WTC11 (cell line): ENCODE results near the gene DAB1. TPM values are rescaled to one million over a fixed set of nuclear protein-coding genes. Genes with fewer than 3 reads are reported as not detected.

Experiments
- ATAC-seq: fragments of 200-7000 bp; cut with Tn5 transposase; 2 replicates; pipeline ENCODE4 v1.10.0; 2021; ENCODE audit warnings: mild to moderate bottlenecking, moderate library complexity
- CTCF ChIA-PET: fragments of 300-600 bp; sonication (Branson Sonifier 250); formaldehyde crosslinking; loops from one replicate; lab custom pipeline; 2021; ENCODE audit warnings: antibody characterized with exemption; lab: Charles Lee
- POLR2A ChIA-PET: fragments of 350-600 bp; sonication (Branson Sonifier 250); formaldehyde crosslinking; loops from one replicate; lab custom pipeline; 2021; ENCODE audit warnings: antibody characterized with exemption; lab: Charles Lee
- DNase-seq: peaks from one replicate; pipeline ENCODE4 v3.0.0; 2021; ENCODE audit warnings: low spot score
- H3K27ac Mint-ChIP-seq: 2 replicates; pipeline ENCODE4 v1.8.0; 2021; ENCODE audit warnings: mixed read lengths
- H3K27me3 Mint-ChIP-seq: 2 replicates; pipeline ENCODE4 v1.8.0; 2021; ENCODE audit warnings: low read depth, mild to moderate bottlenecking, moderate library complexity, mixed read lengths
- H3K36me3 Mint-ChIP-seq: 2 replicates; pipeline ENCODE4 v1.8.0; 2021; ENCODE audit warnings: mixed read lengths
- H3K4me1 Mint-ChIP-seq: 2 replicates; pipeline ENCODE4 v1.8.0; 2022; ENCODE audit warnings: mixed read lengths
- H3K4me3 Mint-ChIP-seq: 2 replicates; pipeline ENCODE4 v1.8.0; 2021; ENCODE audit warnings: mild to moderate bottlenecking, moderate library complexity, mixed read lengths
- H3K9me3 Mint-ChIP-seq: 2 replicates; pipeline ENCODE4 v1.8.0; 2021; ENCODE audit warnings: mixed read lengths
- CDX4 ChIP-seq: fragments of 250-450 bp; sonication (Bioruptor Pico); IDR thresholded peaks from 2 replicates; pipeline ENCODE4 v1.9.0; 2021; ENCODE audit warnings: moderate library complexity, mild to moderate bottlenecking, inconsistent platforms, borderline replicate concordance
- E2F1 ChIP-seq: sonication (generic); formaldehyde crosslinking; IDR thresholded peaks from 2 replicates; pipeline ENCODE4 v1.8.0; 2022; ENCODE audit warnings: mild to moderate bottlenecking, missing genetic modification reagents
- EMX1 ChIP-seq: fragments of 250-450 bp; sonication (Bioruptor Pico); IDR thresholded peaks from 2 replicates; pipeline ENCODE4 v1.8.0; 2021; ENCODE audit warnings: mild to moderate bottlenecking
- FOXK1 ChIP-seq: sonication (generic); formaldehyde crosslinking; IDR thresholded peaks from 2 replicates; pipeline ENCODE4 v1.8.0; 2022; ENCODE audit warnings: mild to moderate bottlenecking, moderate library complexity, missing genetic modification reagents
- GABPB1 ChIP-seq: sonication (generic); formaldehyde crosslinking; IDR thresholded peaks from 2 replicates; pipeline ENCODE4 v1.8.1; 2023; ENCODE audit warnings: mild to moderate bottlenecking, missing genetic modification reagents
- JAZF1 ChIP-seq: fragments of 250-450 bp; sonication (Bioruptor Pico); IDR thresholded peaks from 2 replicates; pipeline ENCODE4 v1.9.0; 2021; ENCODE audit warnings: moderate library complexity, mild to moderate bottlenecking, inconsistent platforms
- JUN ChIP-seq: sonication (generic); formaldehyde crosslinking; IDR thresholded peaks from 2 replicates; pipeline ENCODE4 v1.8.0; 2023; ENCODE audit warnings: mild to moderate bottlenecking, missing genetic modification reagents
- NFATC4 ChIP-seq: fragments of 250-450 bp; sonication (Bioruptor Pico); IDR thresholded peaks from 2 replicates; pipeline ENCODE4 v1.9.0; 2021; ENCODE audit warnings: mild to moderate bottlenecking
- NFYB ChIP-seq: sonication (generic); formaldehyde crosslinking; conservative IDR thresholded peaks from 2 replicates; pipeline ENCODE4 v1.8.0; 2022; ENCODE audit warnings: low read depth, missing genetic modification reagents
- NR1H2 ChIP-seq: sonication (generic); formaldehyde crosslinking; IDR thresholded peaks from 2 replicates; pipeline ENCODE4 v1.9.0; 2021; ENCODE audit warnings: mild to moderate bottlenecking, moderate library complexity, missing genetic modification reagents
- PREB ChIP-seq: sonication (generic); formaldehyde crosslinking; IDR thresholded peaks from 2 replicates; pipeline ENCODE4 v1.8.1; 2022; ENCODE audit warnings: mild to moderate bottlenecking, missing genetic modification reagents, moderate library complexity, borderline replicate concordance
- RELA ChIP-seq: sonication (generic); formaldehyde crosslinking; IDR thresholded peaks from 2 replicates; pipeline ENCODE4 v1.8.1; 2022; ENCODE audit warnings: missing genetic modification reagents, mild to moderate bottlenecking, borderline replicate concordance
- RORB ChIP-seq: fragments of 250-450 bp; sonication (Bioruptor Pico); IDR thresholded peaks from 2 replicates; pipeline ENCODE4 v1.9.0; 2021; ENCODE audit warnings: mild to moderate bottlenecking
- TCF7 ChIP-seq: sonication (generic); formaldehyde crosslinking; IDR thresholded peaks from 2 replicates; pipeline ENCODE4 v1.8.0; 2022; ENCODE audit warnings: mild to moderate bottlenecking, low read depth, missing genetic modification reagents, moderate library complexity
- TEAD4 ChIP-seq: sonication (generic); formaldehyde crosslinking; IDR thresholded peaks from 2 replicates; pipeline ENCODE4 v1.8.0; 2022; ENCODE audit warnings: mild to moderate bottlenecking, missing genetic modification reagents
- TP53 ChIP-seq: sonication (generic); formaldehyde crosslinking; IDR thresholded peaks from 2 replicates; pipeline ENCODE4 v1.8.1; 2023; ENCODE audit warnings: mild to moderate bottlenecking, missing genetic modification reagents
- USF2 ChIP-seq: sonication (generic); formaldehyde crosslinking; IDR thresholded peaks from 2 replicates; pipeline ENCODE4 v1.8.1; 2023; ENCODE audit warnings: mild to moderate bottlenecking, missing genetic modification reagents, moderate library complexity
- ZNF121 ChIP-seq: sonication (generic); formaldehyde crosslinking; IDR thresholded peaks from 2 replicates; pipeline ENCODE4 v1.8.0; 2023; ENCODE audit warnings: missing genetic modification reagents
- ZNF138 ChIP-seq: sonication (generic); formaldehyde crosslinking; conservative IDR thresholded peaks from 2 replicates; pipeline ENCODE4 v1.8.1; 2022; ENCODE audit warnings: mild to moderate bottlenecking, moderate library complexity, missing genetic modification reagents
- ZNF263 ChIP-seq: sonication (generic); formaldehyde crosslinking; IDR thresholded peaks from 2 replicates; pipeline ENCODE4 v1.8.1; 2022; ENCODE audit warnings: low read depth, mild to moderate bottlenecking, moderate library complexity, missing genetic modification reagents
- ZNF396 ChIP-seq: fragments of 250-450 bp; sonication (Bioruptor Pico); IDR thresholded peaks from 2 replicates; pipeline ENCODE4 v1.8.0; 2021; ENCODE audit warnings: mild to moderate bottlenecking, moderate library complexity, borderline replicate concordance
- ZNF416 ChIP-seq: fragments of 250-450 bp; sonication (Bioruptor Pico); IDR thresholded peaks from 2 replicates; pipeline ENCODE4 v1.9.0; 2021; ENCODE audit warnings: mild to moderate bottlenecking, inconsistent platforms
- ZNF671 ChIP-seq: fragments of 250-450 bp; sonication (Bioruptor Pico); IDR thresholded peaks from 2 replicates; pipeline ENCODE4 v1.8.0; 2021; ENCODE audit warnings: mild to moderate bottlenecking
- total RNA-seq: library from RNA; stranded (reverse); gene quantifications from 3 replicates; pipeline ENCODE4 v1.2.3, GENCODE V29; 2021
- TF ChIP-seq, protein P1 (sequence below): sonication (generic); formaldehyde crosslinking; IDR thresholded peaks from 2 replicates; pipeline ENCODE4 v1.8.1; 2023; ENCODE audit warnings: mild to moderate bottlenecking, missing genetic modification reagents
- TF ChIP-seq, protein P2 (sequence below): sonication (generic); formaldehyde crosslinking; conservative IDR thresholded peaks from 2 replicates; pipeline ENCODE4 v1.8.1; 2022; ENCODE audit warnings: mild to moderate bottlenecking, missing genetic modification reagents
- TF ChIP-seq, protein P3 (sequence below): sonication (generic); formaldehyde crosslinking; conservative IDR thresholded peaks from 2 replicates; pipeline ENCODE4 v1.8.1; 2023; ENCODE audit warnings: mild to moderate bottlenecking, low read depth, missing genetic modification reagents, moderate library complexity
- TF ChIP-seq, protein P4 (sequence below): fragments of 250-450 bp; sonication (Bioruptor Pico); IDR thresholded peaks from 2 replicates; pipeline ENCODE4 v2.1.2; 2022; ENCODE audit warnings: mild to moderate bottlenecking, moderate library complexity

The DAB1 gene
- total RNA-seq, 1 experiment from 2014 or later: 10.7 TPM

DNA sequence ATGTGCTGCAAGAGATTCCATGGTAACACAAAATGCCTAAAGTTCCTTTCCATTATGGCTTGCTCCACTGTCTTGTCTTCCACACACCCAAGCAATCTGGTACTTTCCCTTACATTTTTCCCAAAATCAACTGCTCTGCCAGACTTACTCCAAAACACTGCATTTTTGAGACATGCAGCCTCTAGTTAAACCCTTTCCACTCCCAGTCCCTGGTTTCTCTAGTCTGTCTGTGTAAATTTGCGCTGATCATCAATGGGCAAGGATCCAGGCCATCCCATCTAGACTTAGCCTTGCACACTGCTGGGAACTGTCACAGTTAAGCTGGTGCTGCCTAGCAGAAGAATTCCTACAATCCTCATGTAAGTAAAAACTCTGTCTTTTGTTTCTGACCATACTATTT, 47.8 kb downstream of the DAB1 start (continued):
- no peak for TF ChIP-seq ZNF138 (CRISPR knock-in tag)
- TF ChIP-seq USF2: no peak
- TF ChIP-seq, protein P1, sequence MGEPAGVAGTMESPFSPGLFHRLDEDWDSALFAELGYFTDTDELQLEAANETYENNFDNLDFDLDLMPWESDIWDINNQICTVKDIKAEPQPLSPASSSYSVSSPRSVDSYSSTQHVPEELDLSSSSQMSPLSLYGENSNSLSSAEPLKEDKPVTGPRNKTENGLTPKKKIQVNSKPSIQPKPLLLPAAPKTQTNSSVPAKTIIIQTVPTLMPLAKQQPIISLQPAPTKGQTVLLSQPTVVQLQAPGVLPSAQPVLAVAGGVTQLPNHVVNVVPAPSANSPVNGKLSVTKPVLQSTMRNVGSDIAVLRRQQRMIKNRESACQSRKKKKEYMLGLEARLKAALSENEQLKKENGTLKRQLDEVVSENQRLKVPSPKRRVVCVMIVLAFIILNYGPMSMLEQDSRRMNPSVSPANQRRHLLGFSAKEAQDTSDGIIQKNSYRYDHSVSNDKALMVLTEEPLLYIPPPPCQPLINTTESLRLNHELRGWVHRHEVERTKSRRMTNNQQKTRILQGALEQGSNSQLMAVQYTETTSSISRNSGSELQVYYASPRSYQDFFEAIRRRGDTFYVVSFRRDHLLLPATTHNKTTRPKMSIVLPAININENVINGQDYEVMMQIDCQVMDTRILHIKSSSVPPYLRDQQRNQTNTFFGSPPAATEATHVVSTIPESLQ (CRISPR knock-in tag): no peak
- TF ChIP-seq NFATC4 (CRISPR knock-in tag): no peak
- no peak for TF ChIP-seq ZNF416 (CRISPR knock-in tag)
- TF ChIP-seq NFYB (CRISPR knock-in tag): no peak
- no peak for TF ChIP-seq TCF7 (CRISPR knock-in tag)
- no peak for TF ChIP-seq ZNF263
- TF ChIP-seq JUN (CRISPR knock-in tag): no peak
- no peak for TF ChIP-seq FOXK1 (CRISPR knock-in tag)

- H3K27ac Mint-ChIP-seq: peak overlapping the region; percentile 10; the same call in 1 of the 2 replicates
- peak; percentile 86 for ATAC-seq
- no peaks in the 10 kb centered on the region for H3K27me3 Mint-ChIP-seq
- peaks cover 9% of the 10 kb centered on the region for H3K36me3 Mint-ChIP-seq
- peaks cover 28% of the 10 kb centered on the region for H3K4me1 Mint-ChIP-seq
- ChIA-PET CTCF (interaction anchor here (0.6 kb wide), 1 partner anchor 25 kb away, joined by 3 read pairs; no protein-coding TSS in a partner anchor), POLR2A (no interaction called here)
- H3K4me3 Mint-ChIP-seq: no peak overlapping the region
- no peak for TF ChIP-seq PREB
- TF ChIP-seq RELA: no peak
- TF ChIP-seq JAZF1: no peak
- TF ChIP-seq E2F1 (CRISPR knock-in tag): no peak
- 0 out of 2 replicates have a peak, but pooled peaks have one; percentile 14 for TF ChIP-seq ZNF121 (CRISPR knock-in tag)
- TF ChIP-seq TP53 (CRISPR knock-in tag): no peak
- TF ChIP-seq ZNF671 (CRISPR knock-in tag): no peak
- TF ChIP-seq GABPB1: no peak
- peaks cover 8% of the 10 kb centered on the region for H3K9me3 Mint-ChIP-seq
- no peak for DNase-seq
Observed at GRCh38 chr1:57369889-57370288, 54.0 kb downstream of the DAB1 start.

GRCh38 chr1:57367945-57368344, 55.9 kb downstream of the DAB1 start:
- Mint-ChIP-seq H3K4me3 (no peak overlapping the region), H3K36me3 (peaks cover 9% of the 10 kb centered on the region), H3K9me3 (peaks cover 8% of the 10 kb centered on the region), H3K4me1 (peaks cover 30% of the 10 kb centered on the region), H3K27ac (no peak overlapping the region), H3K27me3 (no peaks in the 10 kb centered on the region)
- no peak for ATAC-seq
- ChIA-PET CTCF (no interaction called here), POLR2A (no interaction called here)
- no peak for DNase-seq
- no peak for TF ChIP-seq JUN (CRISPR knock-in tag)
- TF ChIP-seq EMX1 (CRISPR knock-in tag): no peak
- TF ChIP-seq, protein P2, sequence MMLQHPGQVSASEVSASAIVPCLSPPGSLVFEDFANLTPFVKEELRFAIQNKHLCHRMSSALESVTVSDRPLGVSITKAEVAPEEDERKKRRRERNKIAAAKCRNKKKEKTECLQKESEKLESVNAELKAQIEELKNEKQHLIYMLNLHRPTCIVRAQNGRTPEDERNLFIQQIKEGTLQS (CRISPR knock-in tag): no peak
- no peak for TF ChIP-seq ZNF396 (CRISPR knock-in tag)
- TF ChIP-seq, protein P3, sequence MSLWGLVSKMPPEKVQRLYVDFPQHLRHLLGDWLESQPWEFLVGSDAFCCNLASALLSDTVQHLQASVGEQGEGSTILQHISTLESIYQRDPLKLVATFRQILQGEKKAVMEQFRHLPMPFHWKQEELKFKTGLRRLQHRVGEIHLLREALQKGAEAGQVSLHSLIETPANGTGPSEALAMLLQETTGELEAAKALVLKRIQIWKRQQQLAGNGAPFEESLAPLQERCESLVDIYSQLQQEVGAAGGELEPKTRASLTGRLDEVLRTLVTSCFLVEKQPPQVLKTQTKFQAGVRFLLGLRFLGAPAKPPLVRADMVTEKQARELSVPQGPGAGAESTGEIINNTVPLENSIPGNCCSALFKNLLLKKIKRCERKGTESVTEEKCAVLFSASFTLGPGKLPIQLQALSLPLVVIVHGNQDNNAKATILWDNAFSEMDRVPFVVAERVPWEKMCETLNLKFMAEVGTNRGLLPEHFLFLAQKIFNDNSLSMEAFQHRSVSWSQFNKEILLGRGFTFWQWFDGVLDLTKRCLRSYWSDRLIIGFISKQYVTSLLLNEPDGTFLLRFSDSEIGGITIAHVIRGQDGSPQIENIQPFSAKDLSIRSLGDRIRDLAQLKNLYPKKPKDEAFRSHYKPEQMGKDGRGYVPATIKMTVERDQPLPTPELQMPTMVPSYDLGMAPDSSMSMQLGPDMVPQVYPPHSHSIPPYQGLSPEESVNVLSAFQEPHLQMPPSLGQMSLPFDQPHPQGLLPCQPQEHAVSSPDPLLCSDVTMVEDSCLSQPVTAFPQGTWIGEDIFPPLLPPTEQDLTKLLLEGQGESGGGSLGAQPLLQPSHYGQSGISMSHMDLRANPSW (CRISPR knock-in tag): no peak
- TF ChIP-seq, protein P4, sequence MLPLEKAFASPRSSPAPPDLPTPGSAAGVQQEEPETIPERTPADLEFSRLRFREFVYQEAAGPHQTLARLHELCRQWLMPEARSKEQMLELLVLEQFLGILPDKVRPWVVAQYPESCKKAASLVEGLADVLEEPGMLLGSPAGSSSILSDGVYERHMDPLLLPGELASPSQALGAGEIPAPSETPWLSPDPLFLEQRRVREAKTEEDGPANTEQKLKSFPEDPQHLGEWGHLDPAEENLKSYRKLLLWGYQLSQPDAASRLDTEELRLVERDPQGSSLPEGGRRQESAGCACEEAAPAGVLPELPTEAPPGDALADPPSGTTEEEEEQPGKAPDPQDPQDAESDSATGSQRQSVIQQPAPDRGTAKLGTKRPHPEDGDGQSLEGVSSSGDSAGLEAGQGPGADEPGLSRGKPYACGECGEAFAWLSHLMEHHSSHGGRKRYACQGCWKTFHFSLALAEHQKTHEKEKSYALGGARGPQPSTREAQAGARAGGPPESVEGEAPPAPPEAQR: no peak
- TF ChIP-seq CDX4 (CRISPR knock-in tag): no peak
- no peak for TF ChIP-seq TEAD4 (CRISPR knock-in tag)
- no peak for TF ChIP-seq NR1H2 (CRISPR knock-in tag)
- TF ChIP-seq RORB (CRISPR knock-in tag): no peak
